Medulla oblongata (tissue), 1 donor: ENCODE data around the gene OR2T34.
"Not testable (repeated sequence)": the region's sequence is repeated elsewhere in the genome, so short reads cannot be mapped to it uniquely, and the experiment has no call there.

ENCODE experiments used
- DNase-seq: peaks from one replicate; pipeline ENCODE4 v3.0.0-alpha.2; 2015; ENCODE audit errors: extremely low spot score

Gene OR2T34

DNA sequence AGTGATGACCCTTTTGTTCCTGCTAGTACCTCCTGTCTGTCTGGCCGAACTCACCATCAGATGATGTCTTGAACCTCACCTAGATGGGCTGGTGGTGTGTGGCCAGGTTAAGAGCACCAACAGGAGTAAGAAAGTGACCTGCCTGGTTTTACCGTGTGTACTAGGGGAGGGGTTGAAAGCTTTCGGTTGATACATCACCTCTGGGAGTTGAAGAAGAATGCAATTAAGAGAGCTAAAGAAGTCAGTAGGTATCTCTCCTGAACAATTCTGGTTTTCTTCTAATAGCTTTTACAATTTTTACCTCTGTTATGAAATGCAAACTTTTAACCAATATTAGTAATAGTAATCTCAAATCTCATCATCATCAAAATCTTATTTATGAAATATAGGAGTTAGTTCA lies 11.9 kb downstream of the OR2T34 start, which contains the start of gene OR2T29:
OR2T29 (minus strand) TSS at position 101 of the 400 bp plus-strand sequence. CDS start 3,281 bp downstream, outside the sequence.
- not testable (repeated sequence) for DNase-seq

DNA sequence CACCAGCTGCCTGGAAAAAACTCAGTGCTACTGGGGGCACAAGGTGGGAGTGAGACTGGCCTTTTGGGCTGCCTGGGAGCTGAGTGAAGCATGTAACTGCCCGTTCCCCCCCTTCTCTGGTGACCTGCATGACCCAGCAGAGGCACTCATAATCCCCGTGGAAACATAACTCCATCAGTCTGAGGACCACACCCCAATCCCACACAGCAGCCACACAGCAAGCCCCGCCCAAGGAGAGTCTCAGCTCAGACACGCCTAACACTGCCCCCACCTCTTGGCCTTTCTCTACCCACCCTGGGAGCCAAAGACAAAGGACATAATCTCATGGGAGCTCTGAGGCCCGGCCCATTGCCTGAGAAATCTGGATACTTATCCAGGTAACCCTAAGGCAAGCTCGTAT lies 23.5 kb downstream of the OR2T34 start:
- DNase-seq = not testable (repeated sequence)

DNA sequence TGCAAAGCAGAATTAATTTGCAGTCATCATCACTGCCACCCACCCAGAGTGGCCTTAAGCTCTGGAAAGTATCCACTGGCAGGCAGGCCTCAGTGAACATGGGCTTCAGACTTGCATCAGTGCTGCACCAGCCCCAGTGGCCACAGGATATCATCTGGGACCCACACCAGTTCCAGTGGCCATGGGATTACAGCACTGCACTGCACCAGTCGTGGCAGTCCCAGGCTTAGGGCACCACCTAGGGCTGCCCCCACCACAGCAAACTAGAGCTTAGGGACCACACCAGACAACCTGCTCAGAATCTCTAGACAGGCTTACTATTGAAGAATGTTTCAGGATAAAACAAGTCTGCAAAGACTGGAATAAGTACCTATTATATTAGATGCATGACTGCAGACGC lies 27.2 kb downstream of the OR2T34 start:
- not testable (repeated sequence) for DNase-seq

DNA sequence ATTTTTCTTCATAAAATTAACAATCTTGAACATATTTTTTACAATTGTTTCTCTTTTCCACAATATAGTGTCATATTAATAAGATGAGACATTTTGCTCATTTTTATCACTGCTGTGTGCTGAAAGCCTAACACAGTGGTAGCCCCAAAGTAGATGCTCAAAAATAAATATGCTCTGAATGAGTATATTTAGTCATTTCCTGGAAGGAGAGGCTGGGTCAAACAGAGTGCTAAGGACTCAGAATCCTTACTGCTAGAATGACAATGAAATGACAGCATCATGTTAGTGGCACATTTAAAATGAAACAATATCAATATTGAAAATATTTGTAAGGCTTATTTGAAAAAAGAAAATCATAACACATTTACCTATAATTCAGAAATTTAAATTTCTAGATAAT lies 37.1 kb downstream of the OR2T34 start:
- not testable (repeated sequence) for DNase-seq
